Uterus (tissue), 4 donors: ENCODE data around the gene STAMBP. TPM values are rescaled to one million over a fixed set of nuclear protein-coding genes. Genes with fewer than 3 reads are reported as not detected.
A peak's percentile ranks its signal among the peaks of the same experiment; 100 is the strongest.
"Not testable (repeated sequence)": the region's sequence is repeated elsewhere in the genome, so short reads cannot be mapped to it uniquely, and the experiment has no call there.

Experiments used
- DNase-seq, 2 donors: peaks; one replicate each; pipeline ENCODE4 v3.0.0-alpha.2; 2019 to 2020
- H3K27ac ChIP-seq, 2 donors: fragments of 200-600 bp; sonication (generic); 1 replicate in 1 of 2; 2 replicates in 1 of 2; pipeline ENCODE4 v1.5.1; 2016 to 2018
- H3K27me3 ChIP-seq, 2 donors: fragments of 200-600 bp; sonication (generic); one replicate each; pipeline ENCODE4 v1.5.1; 2018 to 2019; ENCODE audit warnings: control low read depth in 1 of 2
- H3K36me3 ChIP-seq, 2 donors: fragments of 200-600 bp; sonication (generic); one replicate each; pipeline ENCODE4 v1.5.1; 2019; ENCODE audit warnings: control low read depth in 1 of 2
- H3K4me1 ChIP-seq, 2 donors: fragments of 200-600 bp; sonication (generic); one replicate each; pipeline ENCODE4 v1.5.1; 2018 to 2019; ENCODE audit warnings: control low read depth in 1 of 2
- H3K4me3 ChIP-seq, 2 donors: fragments of 200-600 bp; sonication (generic); 1 replicate in 1 of 2; 2 replicates in 1 of 2; pipeline ENCODE4 v1.5.1; 2018 to 2019; ENCODE audit warnings: mild to moderate bottlenecking in 1 of 2
- H3K9me3 ChIP-seq, 2 donors: fragments of 200-600 bp; sonication (generic); one replicate each; pipeline ENCODE4 v1.5.1; 2019; ENCODE audit warnings: control low read depth in 1 of 2
- CTCF ChIP-seq, 4 experiments: fragments of 200-600 bp in 2 of 4; fragments of 450-650 bp in 2 of 4; sonication (generic) in 2 of 4; IDR thresholded peaks; one replicate each; pipeline ENCODE4 v1.5.1; 2016 to 2019; ENCODE audit warnings: antibody characterized with exemption in 4 of 4, mild to moderate bottlenecking in 2 of 4, moderate library complexity in 1 of 4
- POLR2A ChIP-seq, 2 donors: fragments of 450-650 bp; IDR thresholded peaks; one replicate each; pipeline ENCODE4 v1.6.1; 2016; ENCODE audit warnings: antibody characterized with exemption in 2 of 2, mild to moderate bottlenecking in 1 of 2, moderate library complexity in 1 of 2
- intact Hi-C: fragments of 100-400 bp; cut with DNase I; formaldehyde crosslinking; loops from one replicate; pipeline ENCODE4 v1.15.1; 2023; ENCODE audit warnings: low total_unique reads
- total RNA-seq, 4 donors: library from RNA; depleted of rRNA in 3 of 4; stranded (reverse); fragments of >200 nt in 3 of 4; gene quantifications; one replicate each; pipeline versions ENCODE4 v1.1.0 to v1.2.4, GENCODE V29; 2014 to 2023
- donor health status: DM: yes; HTN: yes; CAD: no.

Gene STAMBP
- total RNA-seq, 4 donors from 2014 or later, result 31.8 to 115 (median 43.7) TPM

GRCh38 chr2:73886357-73886756, 57.6 kb downstream of the STAMBP start:
- Histone ChIP-seq H3K27me3 (no peaks in the 10 kb centered on the region), H3K4me1 (peaks cover 0 to 8% of the 10 kb centered on the region in 2 donors), H3K36me3 (no peaks in the 10 kb centered on the region), H3K9me3 (no peaks in the 10 kb centered on the region), H3K27ac (no peak overlapping the region), H3K4me3 (no peak overlapping the region)
- intact Hi-C loops, result no loop called here
- no peak for DNase-seq
- TF ChIP-seq POLR2A (IDR thresholded peaks at IDR 0.05) (no peak), CTCF (IDR thresholded peaks at IDR 0.05) (no peak)

GRCh38 chr2:73887596-73888353, 59.0 kb downstream of the STAMBP start:
- DNase-seq, intact Hi-C loops, H3K4me1 ChIP-seq, H3K4me3 ChIP-seq, H3K36me3 ChIP-seq, H3K9me3 ChIP-seq, H3K27me3 ChIP-seq: not testable (repeated sequence)
- peak overlapping the region in 1 of 2 donors; percentile 93 for H3K27ac ChIP-seq

GRCh38 chr2:73888388-73888787, 59.6 kb downstream of the STAMBP start:
- Histone ChIP-seq H3K27me3 (no peaks in the 10 kb centered on the region), H3K9me3 (no peaks in the 10 kb centered on the region), H3K4me3 (no peak overlapping the region), H3K27ac (peak overlapping the region; percentile 20 to 93), H3K4me1 (peaks cover 0 to 8% of the 10 kb centered on the region in 2 donors), H3K36me3 (no peaks in the 10 kb centered on the region)
- intact Hi-C loops, result no loop called here
- DNase-seq, result no peak
- no peak for TF ChIP-seq CTCF (IDR thresholded peaks at IDR 0.05)
- TF ChIP-seq POLR2A (IDR thresholded peaks at IDR 0.05), result no peak

GRCh38 chr2:73889206-73889605, 60.4 kb downstream of the STAMBP start:
- peaks cover 0 to 8% of the 10 kb centered on the region in 2 donors for H3K4me1 ChIP-seq

GRCh38 chr2:73890301-73891092, 61.7 kb downstream of the STAMBP start:
- H3K36me3 ChIP-seq, result no peaks in the 10 kb centered on the region
- peak overlapping the region; percentile 93 to 97 for H3K27ac ChIP-seq
- DNase-seq, result no peak
- H3K9me3 ChIP-seq, result no peaks in the 10 kb centered on the region
- no peak overlapping the region for H3K4me3 ChIP-seq
- TF ChIP-seq CTCF (IDR thresholded peaks at IDR 0.05) (no peak), POLR2A (IDR thresholded peaks at IDR 0.05) (no peak)
- intact Hi-C loops, result no loop called here
- peaks cover 0 to 8% of the 10 kb centered on the region in 2 donors for H3K4me1 ChIP-seq
- H3K27me3 ChIP-seq, result no peaks in the 10 kb centered on the region

More at GRCh38 chr2:73889206-73889605, 60.4 kb downstream of the STAMBP start:
- no peak overlapping the region for H3K4me3 ChIP-seq
- H3K9me3 ChIP-seq, result no peaks in the 10 kb centered on the region
- H3K36me3 ChIP-seq, result no peaks in the 10 kb centered on the region
- no peak for TF ChIP-seq CTCF (IDR thresholded peaks at IDR 0.05)
- no peak for TF ChIP-seq POLR2A (IDR thresholded peaks at IDR 0.05)
- no peaks in the 10 kb centered on the region for H3K27me3 ChIP-seq
- H3K27ac ChIP-seq, result peak overlapping the region in 1 of 2 donors; percentile 93
- no peak for DNase-seq
- intact Hi-C loops, result no loop called here
